HCT116 (cell line): ENCODE measurements around the gene SIGMAR1. TPM values are rescaled to one million over a fixed set of nuclear protein-coding genes. Genes with fewer than 3 reads are reported as not detected.

Experiments used
- ATAC-seq: fragments of 200-7000 bp; cut with Tn5 transposase; 2 replicates; pipeline ENCODE4 v1.9.1; 2020; ENCODE audit warnings: mild to moderate bottlenecking, moderate library complexity
- BruUV-seq: library from RNA; stranded (reverse); fragments of 400-500 nt; replicated peaks from 2 replicates; lab custom pipeline; 2021; lab: Mats Ljungman, UMichigan
- CTCF ChIA-PET: fragments of 300-600 bp; sonication (Branson Sonifier 250); formaldehyde crosslinking; loops from one replicate; lab custom pipeline; 2021; ENCODE audit warnings: antibody characterized with exemption; lab: Charles Lee
- POLR2A ChIA-PET: fragments of 300-600, 350-600 bp; sonication (Branson Sonifier 250); formaldehyde crosslinking; loops from one replicate; lab custom pipeline; 2021; ENCODE audit warnings: antibody characterized with exemption; lab: Charles Lee
- RAD21 ChIA-PET, 2 experiments: fragments of 300-600 bp; sonication (Branson Sonifier 250); formaldehyde crosslinking; loops; one replicate each; lab custom pipeline; 2023; ENCODE audit warnings: low total read pairs in 2 of 2; ENCODE audit not compliant: uncharacterized antibody in 2 of 2, unreplicated experiment in 2 of 2, low non-redundant PET in 1 of 2; lab: Charles Lee
- DNase-seq: peaks from one replicate; pipeline ENCODE4 v3.0.0-alpha.2; 2010; ENCODE audit warnings: low read depth, low spot score
- H2AFZ ChIP-seq: fragments of 200-600 bp; shearing (Covaris generic), sonication (generic); 2 replicates; pipeline ENCODE4 v1.6.1; 2017; ENCODE audit warnings: low read depth, mixed run types, mixed read lengths, antibody characterized with exemption, low read length; ENCODE audit not compliant: poor library complexity, severe bottlenecking
- H3K27ac ChIP-seq: 2 replicates; pipeline ENCODE4 v1.5.1; 2012; ENCODE audit warnings: low read depth, low read length
- H3K27me3 ChIP-seq: fragments of 200-600 bp; sonication (generic); 2 replicates; pipeline ENCODE4 v1.6.1; 2016; ENCODE audit warnings: mixed run types, low read length, mixed read lengths; ENCODE audit not compliant: insufficient read depth
- H3K36me3 ChIP-seq, 2 experiments: fragments of 200-500 bp in 1 of 2; fragments of 200-600 bp in 1 of 2; sonication (Bioruptor generic) in 1 of 2; sonication (generic) in 1 of 2; 2 replicates each; pipeline versions ENCODE4 v1.5.1 to v1.6.1; 2014 to 2016; ENCODE audit warnings: low read length in 2 of 2, inconsistent platforms in 1 of 2, mixed read lengths in 1 of 2, mixed run types in 1 of 2; ENCODE audit not compliant: insufficient read depth in 2 of 2, control insufficient read depth in 1 of 2
- H3K4me1 ChIP-seq, 2 experiments: fragments of 200-600 bp in 1 of 2; sonication (generic) in 1 of 2; 2 replicates each; pipeline versions ENCODE4 v1.5.1 to v1.6.1; 2012 to 2017; ENCODE audit warnings: low read length in 2 of 2, inconsistent platforms in 1 of 2, mild to moderate bottlenecking in 1 of 2, mixed read lengths in 1 of 2, mixed run types in 1 of 2, moderate library complexity in 1 of 2; ENCODE audit not compliant: insufficient read depth in 2 of 2, control insufficient read depth in 1 of 2
- H3K4me2 ChIP-seq: fragments of 200-600 bp; sonication (generic); 2 replicates; pipeline ENCODE4 v1.6.1; 2017; ENCODE audit warnings: mixed run types, low read length, mixed read lengths
- H3K4me3 ChIP-seq, 2 experiments: fragments of 200-600 bp in 1 of 2; sonication (generic) in 1 of 2; replicated peaks in 1 of 2; 2 replicates each; pipeline ENCODE4 v1.5.1; 2011 to 2016; ENCODE audit warnings: low read length in 2 of 2, control low read depth in 1 of 2, low read depth in 1 of 2, mild to moderate bottlenecking in 1 of 2, mixed read lengths in 1 of 2, mixed run types in 1 of 2
- H3K79me2 ChIP-seq: fragments of 200-600 bp; sonication (generic); 2 replicates; pipeline ENCODE4 v1.6.1; 2017; ENCODE audit warnings: mild to moderate bottlenecking, mixed run types, low read length, moderate library complexity, mixed read lengths; ENCODE audit not compliant: insufficient read depth
- H3K9ac ChIP-seq: fragments of 200-600 bp; sonication (generic); 2 replicates; pipeline ENCODE4 v1.6.1; 2016; ENCODE audit warnings: low read length, mixed read lengths
- H3K9me2 ChIP-seq: fragments of 200-600 bp; sonication (generic), shearing (Covaris generic); 2 replicates; pipeline ENCODE4 v1.6.1; 2017; ENCODE audit warnings: mixed run types, mild to moderate bottlenecking, moderate library complexity; ENCODE audit not compliant: insufficient read depth
- H3K9me3 ChIP-seq, 2 experiments: fragments of 200-500 bp in 1 of 2; fragments of 200-600 bp in 1 of 2; sonication (Bioruptor generic) in 1 of 2; sonication (generic) in 1 of 2; 2 replicates each; pipeline ENCODE4 v1.6.1; 2014 to 2017; ENCODE audit warnings: low read length in 2 of 2, mixed read lengths in 2 of 2, inconsistent platforms in 1 of 2, low read depth in 1 of 2, mild to moderate bottlenecking in 1 of 2, mixed run types in 1 of 2, moderate library complexity in 1 of 2; ENCODE audit not compliant: control insufficient read depth in 1 of 2, insufficient read depth in 1 of 2
- H4K20me1 ChIP-seq: fragments of 200-600 bp; sonication (generic), shearing (Covaris generic); 2 replicates; pipeline ENCODE4 v1.6.1; 2017; ENCODE audit warnings: mixed run types, mild to moderate bottlenecking, moderate library complexity; ENCODE audit not compliant: insufficient read depth
- CEBPB ChIP-seq: IDR thresholded peaks from 2 replicates; pipeline ENCODE4 v1.6.1; 2012; ENCODE audit warnings: low read depth
- ELF1 ChIP-seq: IDR thresholded peaks from 2 replicates; pipeline ENCODE4 v1.6.1; 2012; ENCODE audit warnings: low read depth, borderline replicate concordance
- EZH2 ChIP-seq: fragments of 200-600 bp; sonication (generic); IDR thresholded peaks from 2 replicates; pipeline ENCODE4 v1.6.1; 2017; ENCODE audit warnings: antibody characterized with exemption, mixed run types
- EZH2phosphoT487 ChIP-seq: fragments of 200-600 bp; IDR thresholded peaks from 2 replicates; pipeline ENCODE4 v1.6.1; 2018; ENCODE audit warnings: antibody characterized with exemption, borderline replicate concordance
- FOSL1 ChIP-seq: IDR thresholded peaks from 2 replicates; pipeline ENCODE4 v1.6.1; 2012; ENCODE audit warnings: low read depth
- JUND ChIP-seq: IDR thresholded peaks from 2 replicates; pipeline ENCODE4 v1.6.1; 2012
- POLR2A ChIP-seq: IDR thresholded peaks from 2 replicates; pipeline ENCODE4 v1.7.0; 2011; ENCODE audit warnings: borderline replicate concordance; ENCODE audit not compliant: insufficient read depth, insufficient read length; ENCODE audit errors: extremely low read depth
- POLR2AphosphoS5 ChIP-seq: IDR thresholded peaks from 2 replicates; pipeline ENCODE4 v1.6.1; 2011; ENCODE audit warnings: mild to moderate bottlenecking, low read depth, low read length, moderate library complexity
- RAD21 ChIP-seq: IDR thresholded peaks from 2 replicates; pipeline ENCODE4 v1.6.1; 2012; ENCODE audit warnings: low read depth, mild to moderate bottlenecking
- SIN3A ChIP-seq: IDR thresholded peaks from 2 replicates; pipeline ENCODE4 v1.6.1; 2012; ENCODE audit warnings: low read depth
- SP1 ChIP-seq: IDR thresholded peaks from 2 replicates; pipeline ENCODE4 v1.6.1; 2012; ENCODE audit warnings: low read depth
- SRF ChIP-seq: IDR thresholded peaks from 2 replicates; pipeline ENCODE4 v1.6.1; 2012; ENCODE audit warnings: low read depth
- TCF7L2 ChIP-seq: IDR thresholded peaks from 2 replicates; pipeline ENCODE4 v1.7.0; 2011; ENCODE audit warnings: borderline replicate concordance, inconsistent platforms; ENCODE audit not compliant: insufficient read depth, insufficient read length; ENCODE audit errors: extremely low read depth
- YY1 ChIP-seq: IDR thresholded peaks from 2 replicates; pipeline ENCODE4 v1.6.1; 2011; ENCODE audit warnings: low read length, low read depth, moderate library complexity, mild to moderate bottlenecking; ENCODE audit not compliant: insufficient replicate concordance; ENCODE audit errors: extremely low read depth
- ZNF274 ChIP-seq: fragments of 200-500 bp; sonication (Bioruptor generic); IDR thresholded peaks from 2 replicates; pipeline ENCODE4 v1.6.1; 2014; ENCODE audit warnings: mild to moderate bottlenecking, low read depth, low read length, inconsistent platforms
- intact Hi-C: fragments of 100-400 bp; cut with micrococcal nuclease; formaldehyde crosslinking; loops from 2 replicates; pipeline ENCODE4 v1.10.0; 2022
- total RNA-seq: library from RNA; stranded (reverse); gene quantifications from one replicate; pipeline ENCODE4 v1.2.1, GENCODE V29; 2021; ENCODE audit not compliant: unreplicated experiment
- TF ChIP-seq, protein P1 (sequence below): IDR thresholded peaks from 2 replicates; pipeline ENCODE4 v1.6.1; 2012; ENCODE audit warnings: low read depth
- TF ChIP-seq, protein P2 (sequence below): IDR thresholded peaks from 2 replicates; pipeline ENCODE4 v1.6.1; 2012
- TF ChIP-seq, protein P3 (sequence below), 3 experiments: fragments of 200-600 bp in 1 of 3; sonication (generic) in 1 of 3; IDR thresholded peaks in 2 of 3; conservative IDR thresholded peaks in 1 of 3; 2 replicates each; pipeline ENCODE4 v1.5.1; 2012 to 2017; ENCODE audit warnings: low read depth in 2 of 3, low read length in 2 of 3, antibody characterized with exemption in 1 of 3, borderline replicate concordance in 1 of 3, control low read depth in 1 of 3, mild to moderate bottlenecking in 1 of 3, mixed read lengths in 1 of 3, mixed run types in 1 of 3, moderate library complexity in 1 of 3; ENCODE audit not compliant: insufficient read depth in 1 of 3
- TF ChIP-seq, protein P4 (sequence below): IDR thresholded peaks from 2 replicates; pipeline ENCODE4 v1.6.1; 2011; ENCODE audit warnings: mild to moderate bottlenecking, low read length, moderate library complexity; ENCODE audit not compliant: insufficient replicate concordance; ENCODE audit errors: extremely low read depth

SIGMAR1 gene
- total RNA-seq, 1 experiment from 2014 or later: 109 TPM

DNA sequence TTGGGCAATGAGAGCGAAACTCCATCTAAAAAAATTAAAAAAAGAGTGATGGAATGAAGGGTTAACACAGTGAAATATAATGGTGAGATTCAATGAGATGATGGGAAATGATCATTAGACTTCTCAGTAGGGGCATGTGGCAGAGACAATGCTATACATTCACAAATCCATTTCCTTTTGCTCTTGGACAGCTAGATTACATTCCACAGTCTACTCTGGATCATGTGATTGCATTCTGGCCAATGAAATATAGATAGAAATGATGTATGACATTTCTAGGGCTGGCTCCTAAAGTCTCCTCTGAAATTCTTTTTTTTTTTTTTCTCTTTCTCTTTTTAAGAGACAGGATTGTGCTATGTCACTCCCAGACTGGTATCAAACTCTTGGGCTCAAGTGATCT lies 5.1 kb upstream of the SIGMAR1 start:
- POLR2A ChIA-PET: no interaction called here

More for the DNA sequence above, 5.1 kb upstream of the SIGMAR1 start:
- H3K27me3 ChIP-seq: no peaks in the 10 kb centered on the region
- ATAC-seq (no peak), DNase-seq (no peak)
- peaks cover 19 to 37% of the 10 kb centered on the region in 2 experiments; a peak in 3 of 4 replicates for H3K4me1 ChIP-seq
- H3K9me2 ChIP-seq: no peaks in the 10 kb centered on the region
- H3K4me3 ChIP-seq: no peak overlapping the region
- H4K20me1 ChIP-seq: no peaks in the 10 kb centered on the region
- no TSS peak for BruUV-seq
- H3K9ac ChIP-seq: no peak overlapping the region
- H3K79me2 ChIP-seq: peaks cover 6% of the 10 kb centered on the region; the same call in 1 of the 2 replicates
- intact Hi-C loops: no loop called here
- TF ChIP-seq RAD21 (no peak), TCF7L2 (no peak), SP1 (no peak), CEBPB (no peak), EZH2phosphoT487 (no peak), SRF (no peak), SIN3A (no peak), JUND (no peak), ELF1 (no peak), EZH2 (no peak), ZNF274 (no peak), POLR2A (no peak), POLR2AphosphoS5 (no peak), YY1 (no peak), FOSL1 (no peak)
- TF ChIP-seq, protein P1, sequence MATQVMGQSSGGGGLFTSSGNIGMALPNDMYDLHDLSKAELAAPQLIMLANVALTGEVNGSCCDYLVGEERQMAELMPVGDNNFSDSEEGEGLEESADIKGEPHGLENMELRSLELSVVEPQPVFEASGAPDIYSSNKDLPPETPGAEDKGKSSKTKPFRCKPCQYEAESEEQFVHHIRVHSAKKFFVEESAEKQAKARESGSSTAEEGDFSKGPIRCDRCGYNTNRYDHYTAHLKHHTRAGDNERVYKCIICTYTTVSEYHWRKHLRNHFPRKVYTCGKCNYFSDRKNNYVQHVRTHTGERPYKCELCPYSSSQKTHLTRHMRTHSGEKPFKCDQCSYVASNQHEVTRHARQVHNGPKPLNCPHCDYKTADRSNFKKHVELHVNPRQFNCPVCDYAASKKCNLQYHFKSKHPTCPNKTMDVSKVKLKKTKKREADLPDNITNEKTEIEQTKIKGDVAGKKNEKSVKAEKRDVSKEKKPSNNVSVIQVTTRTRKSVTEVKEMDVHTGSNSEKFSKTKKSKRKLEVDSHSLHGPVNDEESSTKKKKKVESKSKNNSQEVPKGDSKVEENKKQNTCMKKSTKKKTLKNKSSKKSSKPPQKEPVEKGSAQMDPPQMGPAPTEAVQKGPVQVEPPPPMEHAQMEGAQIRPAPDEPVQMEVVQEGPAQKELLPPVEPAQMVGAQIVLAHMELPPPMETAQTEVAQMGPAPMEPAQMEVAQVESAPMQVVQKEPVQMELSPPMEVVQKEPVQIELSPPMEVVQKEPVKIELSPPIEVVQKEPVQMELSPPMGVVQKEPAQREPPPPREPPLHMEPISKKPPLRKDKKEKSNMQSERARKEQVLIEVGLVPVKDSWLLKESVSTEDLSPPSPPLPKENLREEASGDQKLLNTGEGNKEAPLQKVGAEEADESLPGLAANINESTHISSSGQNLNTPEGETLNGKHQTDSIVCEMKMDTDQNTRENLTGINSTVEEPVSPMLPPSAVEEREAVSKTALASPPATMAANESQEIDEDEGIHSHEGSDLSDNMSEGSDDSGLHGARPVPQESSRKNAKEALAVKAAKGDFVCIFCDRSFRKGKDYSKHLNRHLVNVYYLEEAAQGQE: no peak
- TF ChIP-seq, protein P2, sequence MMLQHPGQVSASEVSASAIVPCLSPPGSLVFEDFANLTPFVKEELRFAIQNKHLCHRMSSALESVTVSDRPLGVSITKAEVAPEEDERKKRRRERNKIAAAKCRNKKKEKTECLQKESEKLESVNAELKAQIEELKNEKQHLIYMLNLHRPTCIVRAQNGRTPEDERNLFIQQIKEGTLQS: no peak
- TF ChIP-seq, protein P3, sequence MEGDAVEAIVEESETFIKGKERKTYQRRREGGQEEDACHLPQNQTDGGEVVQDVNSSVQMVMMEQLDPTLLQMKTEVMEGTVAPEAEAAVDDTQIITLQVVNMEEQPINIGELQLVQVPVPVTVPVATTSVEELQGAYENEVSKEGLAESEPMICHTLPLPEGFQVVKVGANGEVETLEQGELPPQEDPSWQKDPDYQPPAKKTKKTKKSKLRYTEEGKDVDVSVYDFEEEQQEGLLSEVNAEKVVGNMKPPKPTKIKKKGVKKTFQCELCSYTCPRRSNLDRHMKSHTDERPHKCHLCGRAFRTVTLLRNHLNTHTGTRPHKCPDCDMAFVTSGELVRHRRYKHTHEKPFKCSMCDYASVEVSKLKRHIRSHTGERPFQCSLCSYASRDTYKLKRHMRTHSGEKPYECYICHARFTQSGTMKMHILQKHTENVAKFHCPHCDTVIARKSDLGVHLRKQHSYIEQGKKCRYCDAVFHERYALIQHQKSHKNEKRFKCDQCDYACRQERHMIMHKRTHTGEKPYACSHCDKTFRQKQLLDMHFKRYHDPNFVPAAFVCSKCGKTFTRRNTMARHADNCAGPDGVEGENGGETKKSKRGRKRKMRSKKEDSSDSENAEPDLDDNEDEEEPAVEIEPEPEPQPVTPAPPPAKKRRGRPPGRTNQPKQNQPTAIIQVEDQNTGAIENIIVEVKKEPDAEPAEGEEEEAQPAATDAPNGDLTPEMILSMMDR (IDR thresholded peaks at IDR 0.05 in 2 of 3, conservative IDR thresholded peaks at IDR 0.05 in 1 of 3; ENCODE audit: borderline replicate concordance in 1 of 3, insufficient read depth in 1 of 3, low read depth in 2 of 3, low read length in 2 of 3): no peak
- TF ChIP-seq, protein P4, sequence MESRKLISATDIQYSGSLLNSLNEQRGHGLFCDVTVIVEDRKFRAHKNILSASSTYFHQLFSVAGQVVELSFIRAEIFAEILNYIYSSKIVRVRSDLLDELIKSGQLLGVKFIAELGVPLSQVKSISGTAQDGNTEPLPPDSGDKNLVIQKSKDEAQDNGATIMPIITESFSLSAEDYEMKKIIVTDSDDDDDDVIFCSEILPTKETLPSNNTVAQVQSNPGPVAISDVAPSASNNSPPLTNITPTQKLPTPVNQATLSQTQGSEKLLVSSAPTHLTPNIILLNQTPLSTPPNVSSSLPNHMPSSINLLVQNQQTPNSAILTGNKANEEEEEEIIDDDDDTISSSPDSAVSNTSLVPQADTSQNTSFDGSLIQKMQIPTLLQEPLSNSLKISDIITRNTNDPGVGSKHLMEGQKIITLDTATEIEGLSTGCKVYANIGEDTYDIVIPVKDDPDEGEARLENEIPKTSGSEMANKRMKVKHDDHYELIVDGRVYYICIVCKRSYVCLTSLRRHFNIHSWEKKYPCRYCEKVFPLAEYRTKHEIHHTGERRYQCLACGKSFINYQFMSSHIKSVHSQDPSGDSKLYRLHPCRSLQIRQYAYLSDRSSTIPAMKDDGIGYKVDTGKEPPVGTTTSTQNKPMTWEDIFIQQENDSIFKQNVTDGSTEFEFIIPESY: no peak
- CTCF ChIA-PET: no interaction called here
- H3K4me2 ChIP-seq: no peak overlapping the region
- RAD21 ChIA-PET: no interaction called here
- no peaks in the 10 kb centered on the region for H3K9me3 ChIP-seq
- H3K36me3 ChIP-seq: no peaks in the 10 kb centered on the region
- no peak overlapping the region for H2AFZ ChIP-seq
- H3K27ac ChIP-seq: no peak overlapping the region
